CD14-positive monocyte (primary cell): ENCODE results near the gene DRC1. TPM values are rescaled to one million over a fixed set of nuclear protein-coding genes. Genes with fewer than 3 reads are reported as not detected.

ENCODE experiments used
- DNase-seq, 3 donors: peaks; one replicate each; pipeline ENCODE4 v3.0.0-alpha.2; 2011 to 2022
- H2AFZ ChIP-seq: 2 replicates; pipeline ENCODE4 v1.6.0; 2012; ENCODE audit warnings: mild to moderate bottlenecking, low read depth, low read length, inconsistent platforms; ENCODE audit not compliant: insufficient read depth, poor library complexity, severe bottlenecking
- H3K27ac ChIP-seq, 2 donors: 1 replicate in 1 of 2; 2 replicates in 1 of 2; pipeline ENCODE4 v1.5.1; 2012 to 2013; ENCODE audit warnings: low read length in 2 of 2, control low read depth in 1 of 2, inconsistent platforms in 1 of 2, low read depth in 1 of 2, mild to moderate bottlenecking in 1 of 2
- H3K27me3 ChIP-seq, 2 donors: one replicate each; pipeline versions ENCODE4 v1.6.0 to v1.6.1; 2011 to 2013; ENCODE audit warnings: low read length in 2 of 2; ENCODE audit not compliant: control insufficient read depth in 2 of 2, insufficient read depth in 2 of 2
- H3K36me3 ChIP-seq, 2 donors: replicated peaks in 1 of 2; 1 replicate in 1 of 2; 2 replicates in 1 of 2; pipeline versions ENCODE4 v1.5.1 to v1.6.1; 2012 to 2013; ENCODE audit warnings: low read length in 2 of 2, control low read depth in 1 of 2, inconsistent platforms in 1 of 2, mild to moderate bottlenecking in 1 of 2; ENCODE audit not compliant: insufficient read depth in 2 of 2, control insufficient read depth in 1 of 2
- H3K4me1 ChIP-seq, 2 donors: 1 replicate in 1 of 2; 2 replicates in 1 of 2; pipeline versions ENCODE4 v1.5.1 to v1.6.1; 2012 to 2013; ENCODE audit warnings: low read length in 2 of 2, control low read depth in 1 of 2, inconsistent platforms in 1 of 2, mild to moderate bottlenecking in 1 of 2, moderate library complexity in 1 of 2; ENCODE audit not compliant: insufficient read depth in 2 of 2, control insufficient read depth in 1 of 2
- H3K4me2 ChIP-seq: replicated peaks from 2 replicates; pipeline ENCODE3; 2012; ENCODE audit warnings: low read length, moderate library complexity, mild to moderate bottlenecking; ENCODE audit not compliant: poor library complexity, severe bottlenecking; ENCODE audit errors: extremely low read depth
- H3K4me3 ChIP-seq, 3 experiments: fragments of 200-600 bp in 1 of 3; sonication (generic) in 1 of 3; replicated peaks in 1 of 3; 1 replicate in 2 of 3; 2 replicates in 1 of 3; pipeline ENCODE4 v1.5.1; 2011 to 2013; ENCODE audit warnings: low read length in 3 of 3, mild to moderate bottlenecking in 3 of 3, control low read depth in 2 of 3, low read depth in 2 of 3, inconsistent platforms in 1 of 3, moderate library complexity in 1 of 3
- H3K79me2 ChIP-seq: 2 replicates; pipeline ENCODE4 v1.6.0; 2012; ENCODE audit warnings: mild to moderate bottlenecking, control low read depth, inconsistent platforms, low read length, moderate library complexity; ENCODE audit not compliant: insufficient read depth
- H3K9ac ChIP-seq: 2 replicates; pipeline ENCODE4 v1.6.0; 2017; ENCODE audit warnings: low read length, mild to moderate bottlenecking; ENCODE audit not compliant: insufficient read depth, poor library complexity, severe bottlenecking
- H3K9me3 ChIP-seq, 2 donors: replicated peaks in 1 of 2; 1 replicate in 1 of 2; 2 replicates in 1 of 2; pipeline versions ENCODE4 v1.5.1 to v1.6.1; 2012 to 2013; ENCODE audit warnings: low read length in 2 of 2, control low read depth in 1 of 2; ENCODE audit not compliant: control insufficient read depth in 1 of 2, insufficient read depth in 1 of 2
- H4K20me1 ChIP-seq: 2 replicates; pipeline ENCODE4 v1.6.0; 2012; ENCODE audit warnings: mild to moderate bottlenecking, low read length, control low read depth, moderate library complexity; ENCODE audit not compliant: insufficient read depth
- H3K27ac Mint-ChIP-seq, 7 donors: one replicate each; pipeline ENCODE4 v1.8.0; 2020; ENCODE audit warnings: mild to moderate bottlenecking in 7 of 7, mixed read lengths in 7 of 7, moderate library complexity in 6 of 7, inconsistent platforms in 2 of 7
- H3K27me3 Mint-ChIP-seq, 3 donors: one replicate each; pipeline ENCODE4 v1.8.0; 2021 to 2022; ENCODE audit warnings: low read depth in 3 of 3, mild to moderate bottlenecking in 3 of 3, mixed read lengths in 3 of 3, moderate library complexity in 3 of 3, inconsistent platforms in 1 of 3
- H3K36me3 Mint-ChIP-seq, 2 donors: one replicate each; pipeline ENCODE4 v1.8.0; 2020; ENCODE audit warnings: mixed read lengths in 2 of 2, inconsistent platforms in 1 of 2, mild to moderate bottlenecking in 1 of 2
- H3K4me1 Mint-ChIP-seq: one replicate; pipeline ENCODE4 v1.8.0; 2020; ENCODE audit warnings: mild to moderate bottlenecking, mixed read lengths
- H3K4me3 Mint-ChIP-seq, 2 donors: one replicate each; pipeline ENCODE4 v1.8.0; 2020; ENCODE audit warnings: mild to moderate bottlenecking in 2 of 2, mixed read lengths in 2 of 2, moderate library complexity in 1 of 2
- H3K9me3 Mint-ChIP-seq, 7 donors: one replicate each; pipeline ENCODE4 v1.8.0; 2020 to 2022; ENCODE audit warnings: mixed read lengths in 7 of 7, mild to moderate bottlenecking in 6 of 7, moderate library complexity in 6 of 7, inconsistent platforms in 2 of 7
- CTCF ChIP-seq: fragments of 200-600 bp; IDR thresholded peaks from one replicate; pipeline ENCODE4 v1.8.0; 2022; ENCODE audit warnings: antibody characterized with exemption, mild to moderate bottlenecking
- WGBS: methylation state at CpG from one replicate; pipeline ENCODE4 v1.1.5; 2013; ENCODE audit warnings: missing lambda C conversion rate; ENCODE audit not compliant: insufficient coverage; 5-methylcytosine and 5-hydroxymethylcytosine counted together
- intact Hi-C, 2 donors: fragments of 100-400 bp; cut with micrococcal nuclease; formaldehyde crosslinking; loops; one replicate each; pipeline versions ENCODE4 v1.15.0 to v1.15.1; 2023
- polyA plus RNA-seq, 3 donors: library from polyadenylated mRNA; depleted of rRNA in 1 of 3; unstranded in 2 of 3; stranded (reverse) in 1 of 3; fragments of 300-500 nt in 2 of 3; fragments of >200 nt in 1 of 3; fragmentation: Illumina TruSeq in 2 of 3; gene quantifications; 1 replicate in 2 of 3; 2 replicates in 1 of 3; pipeline ENCODE4 v1.2.3, GENCODE V29; 2012 to 2021

The DRC1 gene
- polyA plus RNA-seq, 3 donors, result not detected

GRCh38 chr2:26460613-26461031 is 58.9 kb downstream of the DRC1 start:
- Histone ChIP-seq H3K79me2 (no peaks in the 10 kb centered on the region), H3K4me3 (no peak overlapping the region), H3K4me2 (no peak overlapping the region), H3K27ac (no peak overlapping the region), H3K9me3 (no peaks in the 10 kb centered on the region), H3K4me1 (peaks cover 43 to 47% of the 10 kb centered on the region in 2 donors), H3K27me3 (no peaks in the 10 kb centered on the region), H4K20me1 (no peaks in the 10 kb centered on the region), H3K9ac (no peak overlapping the region), H3K36me3 (no peaks in the 10 kb centered on the region), H2AFZ (no peak overlapping the region)
- H3K36me3 Mint-ChIP-seq, result no peaks in the 10 kb centered on the region
- 92% methylated on average over 15 of the region's 19 CpGs for WGBS
- no peak for TF ChIP-seq CTCF
- intact Hi-C loops, result loop anchor here in 1 of 2 donors (10.0 kb wide), 1 partner anchor 216 kb away; the partner anchor contains the start of genes HADHA and HADHB
- peaks cover 50% of the 10 kb centered on the region for H3K4me1 Mint-ChIP-seq
- DNase-seq, result no peak
- H3K27ac Mint-ChIP-seq, result no peak overlapping the region
- H3K27me3 Mint-ChIP-seq, result peaks cover 1 to 2% (median 1%) of the 10 kb centered on the region in 3 donors
- no peak overlapping the region for H3K4me3 Mint-ChIP-seq
- H3K9me3 Mint-ChIP-seq, result peaks cover 0 to 3% (median 0%) of the 10 kb centered on the region in 7 donors

- Mint-ChIP-seq H3K27ac (peak overlapping the region in 1 of 7 donors; percentile 2), H3K4me3 (no peak overlapping the region)
These were observed 59.9 kb downstream of the DRC1 start for GRCh38 chr2:26461601-26462023.

More at GRCh38 chr2:26461601-26462023, 59.9 kb downstream of the DRC1 start:
- H3K4me1 ChIP-seq, result peaks cover 33 to 37% of the 10 kb centered on the region in 2 donors
- no peak overlapping the region for H2AFZ ChIP-seq
- no peak overlapping the region for H3K27ac ChIP-seq
- no peaks in the 10 kb centered on the region for H3K79me2 ChIP-seq
- no peaks in the 10 kb centered on the region for H3K36me3 Mint-ChIP-seq
- no peak for TF ChIP-seq CTCF
- no peaks in the 10 kb centered on the region for H3K36me3 ChIP-seq
- H3K9me3 ChIP-seq, result no peaks in the 10 kb centered on the region
- H3K4me1 Mint-ChIP-seq, result peaks cover 41% of the 10 kb centered on the region
- H3K4me2 ChIP-seq, result no peak overlapping the region
- peaks cover 0 to 3% (median 0%) of the 10 kb centered on the region in 7 donors for H3K9me3 Mint-ChIP-seq
- WGBS, result 91% methylated on average over 13 of the region's 19 CpGs
- H3K27me3 Mint-ChIP-seq, result peaks cover 1 to 2% (median 2%) of the 10 kb centered on the region in 3 donors
- DNase-seq, result no peak
- H3K9ac ChIP-seq, result no peak overlapping the region
- no peak overlapping the region for H3K4me3 ChIP-seq
- H4K20me1 ChIP-seq, result no peaks in the 10 kb centered on the region
- intact Hi-C loops, result loop anchor here in 1 of 2 donors (10.0 kb wide), 1 partner anchor 217 kb away; the partner anchor contains the start of genes HADHA and HADHB
- H3K27me3 ChIP-seq, result no peaks in the 10 kb centered on the region
